Liver (tissue), 9 donors: ENCODE measurements around the gene DNAJC9. TPM values are rescaled to one million over a fixed set of nuclear protein-coding genes. Genes with fewer than 3 reads are reported as not detected.

Source experiments
- DNase-seq: peaks from one replicate; pipeline ENCODE4 v3.0.0-alpha.2; 2017; ENCODE audit warnings: low spot score
- H3K27ac ChIP-seq, 2 donors: one replicate each; pipeline ENCODE4 v1.7.0; 2013; ENCODE audit warnings: inconsistent platforms in 2 of 2, low read length in 2 of 2, control low read depth in 1 of 2, low read depth in 1 of 2, mild to moderate bottlenecking in 1 of 2
- H3K27me3 ChIP-seq, 4 donors: one replicate each; pipeline versions ENCODE4 v1.6.1 to v1.7.0; 2013; ENCODE audit warnings: low read length in 3 of 4, inconsistent platforms in 1 of 4, mild to moderate bottlenecking in 1 of 4, moderate library complexity in 1 of 4; ENCODE audit not compliant: control insufficient read depth in 4 of 4, insufficient read depth in 4 of 4
- H3K36me3 ChIP-seq, 4 donors: one replicate each; pipeline versions ENCODE4 v1.6.1 to v1.7.0; 2013; ENCODE audit warnings: low read length in 3 of 4, mild to moderate bottlenecking in 3 of 4, low read depth in 1 of 4, moderate library complexity in 1 of 4; ENCODE audit not compliant: control insufficient read depth in 4 of 4, insufficient read depth in 3 of 4
- H3K4me1 ChIP-seq, 4 donors: one replicate each; pipeline versions ENCODE4 v1.6.1 to v1.7.0; 2013; ENCODE audit warnings: low read length in 3 of 4, mild to moderate bottlenecking in 3 of 4, moderate library complexity in 1 of 4; ENCODE audit not compliant: control insufficient read depth in 4 of 4, insufficient read depth in 4 of 4
- H3K4me3 ChIP-seq, 3 donors: one replicate each; pipeline versions ENCODE4 v1.6.1 to v1.7.0; 2013; ENCODE audit warnings: low read length in 3 of 3, control low read depth in 1 of 3, low read depth in 1 of 3, mild to moderate bottlenecking in 1 of 3
- H3K9ac ChIP-seq, 2 donors: one replicate each; pipeline ENCODE4 v1.7.0; 2013; ENCODE audit warnings: low read length in 2 of 2, mild to moderate bottlenecking in 2 of 2, moderate library complexity in 2 of 2, control low read depth in 1 of 2, low read depth in 1 of 2
- H3K9me3 ChIP-seq, 4 donors: one replicate each; pipeline versions ENCODE4 v1.6.1 to v1.7.0; 2013; ENCODE audit warnings: low read length in 3 of 4; ENCODE audit not compliant: control insufficient read depth in 4 of 4
- CTCF ChIP-seq: fragments of 150-350 bp; IDR thresholded peaks from 2 replicates; pipeline ENCODE4 v1.5.1; 2017; ENCODE audit warnings: improper control_type of control experiment, low read depth, low read length; ENCODE audit not compliant: missing input control
- FOXA2 ChIP-seq: IDR thresholded peaks from 2 replicates; pipeline ENCODE4 v1.6.1; 2016; ENCODE audit warnings: antibody characterized with exemption
- GABPA ChIP-seq, 2 donors: IDR thresholded peaks in 1 of 2; conservative IDR thresholded peaks in 1 of 2; 2 replicates each; pipeline ENCODE4 v1.6.1; 2016; ENCODE audit warnings: antibody characterized with exemption in 2 of 2, mild to moderate bottlenecking in 1 of 2, moderate library complexity in 1 of 2
- HNF4A ChIP-seq, 2 donors: conservative IDR thresholded peaks; 2 replicates each; pipeline ENCODE4 v1.6.1; 2016; ENCODE audit warnings: antibody characterized with exemption in 2 of 2, mild to moderate bottlenecking in 2 of 2
- HNF4G ChIP-seq: IDR thresholded peaks from 2 replicates; pipeline ENCODE4 v1.6.1; 2016; ENCODE audit warnings: antibody characterized with exemption
- JUND ChIP-seq, 2 donors: IDR thresholded peaks; 2 replicates each; pipeline ENCODE4 v1.6.1; 2016; ENCODE audit warnings: antibody characterized with exemption in 2 of 2
- MAX ChIP-seq: IDR thresholded peaks from 2 replicates; pipeline ENCODE4 v1.6.1; 2016; ENCODE audit warnings: antibody characterized with exemption
- REST ChIP-seq: IDR thresholded peaks from 2 replicates; pipeline ENCODE4 v1.6.1; 2016; ENCODE audit warnings: antibody characterized with exemption, mild to moderate bottlenecking
- RXRA ChIP-seq, 2 donors: IDR thresholded peaks; 2 replicates each; pipeline ENCODE4 v1.6.1; 2017 to 2018; ENCODE audit warnings: antibody characterized with exemption in 2 of 2, mild to moderate bottlenecking in 1 of 2
- SP1 ChIP-seq: IDR thresholded peaks from 2 replicates; pipeline ENCODE4 v1.6.1; 2018; ENCODE audit warnings: antibody characterized with exemption, mild to moderate bottlenecking
- TAF1 ChIP-seq: conservative IDR thresholded peaks from 2 replicates; pipeline ENCODE4 v1.6.1; 2016; ENCODE audit warnings: antibody characterized with exemption, mild to moderate bottlenecking
- YY1 ChIP-seq: IDR thresholded peaks from 2 replicates; pipeline ENCODE4 v1.6.1; 2016; ENCODE audit warnings: antibody characterized with exemption, mild to moderate bottlenecking
- ZBTB33 ChIP-seq: IDR thresholded peaks from 2 replicates; pipeline ENCODE4 v1.6.1; 2016; ENCODE audit warnings: antibody characterized with exemption
- WGBS: extraction: QIAGEN DNeasy Blood & Tissue Kit; methylation state at CpG from one replicate; pipeline ENCODE4 v1.1.7; 2013; 5-methylcytosine and 5-hydroxymethylcytosine counted together
- polyA plus RNA-seq, 2 donors: library from polyadenylated mRNA; stranded (reverse) in 1 of 2; unstranded in 1 of 2; fragments of 200-250 nt in 1 of 2; fragments of >200 nt in 1 of 2; fragmentation: Nextera tagmentation in 1 of 2; extraction: Ambion mirVana in 1 of 2; gene quantifications; one replicate each; pipeline versions ENCODE4 v1.2.1 to v1.2.3, GENCODE V29; 2013 to 2015
- total RNA-seq, 2 donors: library from RNA; depleted of rRNA; stranded (reverse); fragments of >200 nt; gene quantifications; one replicate each; pipeline ENCODE4 v1.2.3, GENCODE V29; 2014
- donor health status: healthy.
- donor health status: healthy.
- donor health status: healthy.
- donor health status: healthy.
- donor health status: healthy.

The DNAJC9 gene
- total and polyA plus RNA-seq, 4 donors = 4.1 to 45.5 (median 9.9) TPM

- TF ChIP-seq YY1 (no peak), GABPA (IDR thresholded peaks at IDR 0.05 in 1 of 2, conservative IDR thresholded peaks at IDR 0.05 in 1 of 2) (no peak), TAF1 (no peak), SP1 (no peak)
- H3K27ac ChIP-seq = no peak overlapping the region
- H3K9me3 ChIP-seq = no peaks in the 10 kb centered on the region
- H3K36me3 ChIP-seq = peaks cover 0 to 8% (median 0%) of the 10 kb centered on the region in 4 donors
- no peaks in the 10 kb centered on the region for H3K27me3 ChIP-seq
- H3K4me1 ChIP-seq = peaks cover 0 to 8% (median 7%) of the 10 kb centered on the region in 4 donors
- no peak overlapping the region for H3K9ac ChIP-seq
- 98% methylated on average over 5 of the region's 5 CpGs for WGBS
- no peak overlapping the region for H3K4me3 ChIP-seq
- DNase-seq = no peak
Measured at GRCh38 chr10:73206385-73206784, 40.7 kb downstream of the DNAJC9 start.

- peaks cover 0 to 8% (median 1%) of the 10 kb centered on the region in 4 donors for H3K36me3 ChIP-seq
- 97% methylated on average over 1 of the region's 1 CpG for WGBS
Measured at GRCh38 chr10:73205890-73206289, 41.2 kb downstream of the DNAJC9 start.

More at GRCh38 chr10:73205890-73206289, 41.2 kb downstream of the DNAJC9 start:
- Histone ChIP-seq H3K9ac (no peak overlapping the region), H3K4me1 (peaks cover 0 to 4% (median 3%) of the 10 kb centered on the region in 4 donors), H3K4me3 (no peak overlapping the region), H3K27ac (no peak overlapping the region), H3K27me3 (no peaks in the 10 kb centered on the region), H3K9me3 (no peaks in the 10 kb centered on the region)
- no peak for DNase-seq
- TF ChIP-seq YY1 (no peak), HNF4G (no peak), JUND (IDR thresholded peaks at IDR 0.05) (no peak), SP1 (no peak), TAF1 (no peak), ZBTB33 (no peak), REST (no peak), HNF4A (conservative IDR thresholded peaks at IDR 0.05) (no peak), CTCF (no peak), FOXA2 (no peak), MAX (no peak), GABPA (IDR thresholded peaks at IDR 0.05 in 1 of 2, conservative IDR thresholded peaks at IDR 0.05 in 1 of 2) (no peak), RXRA (IDR thresholded peaks at IDR 0.05) (no peak)
